Retinal pigment epithelial cell (primary cell): ENCODE results near the gene GMDS.

Source experiments
- DNase-seq: peaks from one replicate; pipeline ENCODE4 v3.0.0-alpha.2; 2010; ENCODE audit warnings: low read depth
- H3K4me3 ChIP-seq: 2 replicates; pipeline ENCODE4 v1.5.1; 2011; ENCODE audit warnings: mild to moderate bottlenecking, low read length, control low read depth, moderate library complexity
- TF ChIP-seq, protein P1 (sequence below): conservative IDR thresholded peaks from 2 replicates; pipeline ENCODE4 v1.5.1; 2011; ENCODE audit warnings: low read depth, low read length, control low read depth, inconsistent platforms

GMDS gene

DNA sequence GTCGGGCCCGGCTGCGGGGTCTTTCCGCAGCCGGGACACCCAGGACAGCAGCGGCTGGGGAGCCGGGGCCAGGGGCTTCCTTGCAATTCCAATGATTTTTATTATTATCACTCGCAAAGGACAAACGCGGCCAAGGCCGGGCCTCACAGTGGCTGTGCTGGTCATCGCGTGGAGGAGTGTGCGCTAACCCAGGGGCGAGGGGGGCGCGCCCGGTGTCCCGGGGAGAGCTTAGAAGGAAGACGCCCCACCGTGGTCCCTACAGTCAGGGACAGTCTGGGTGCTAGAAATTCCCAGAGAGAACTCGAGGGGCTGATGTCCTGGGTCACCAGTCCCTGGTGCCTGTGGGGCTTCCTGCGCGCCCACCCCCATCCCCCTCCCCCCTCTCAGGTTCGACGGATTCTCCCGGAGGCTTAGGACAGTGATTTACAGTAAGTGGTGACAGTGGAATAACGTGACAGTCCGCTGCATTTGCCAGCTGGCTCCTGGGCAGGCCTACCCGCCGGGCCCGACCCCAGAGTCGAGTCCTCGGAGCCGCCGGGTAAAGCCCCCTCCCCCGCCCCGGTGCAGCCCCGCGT, 626.2 kb downstream of the GMDS start:
- TF ChIP-seq, protein P1, sequence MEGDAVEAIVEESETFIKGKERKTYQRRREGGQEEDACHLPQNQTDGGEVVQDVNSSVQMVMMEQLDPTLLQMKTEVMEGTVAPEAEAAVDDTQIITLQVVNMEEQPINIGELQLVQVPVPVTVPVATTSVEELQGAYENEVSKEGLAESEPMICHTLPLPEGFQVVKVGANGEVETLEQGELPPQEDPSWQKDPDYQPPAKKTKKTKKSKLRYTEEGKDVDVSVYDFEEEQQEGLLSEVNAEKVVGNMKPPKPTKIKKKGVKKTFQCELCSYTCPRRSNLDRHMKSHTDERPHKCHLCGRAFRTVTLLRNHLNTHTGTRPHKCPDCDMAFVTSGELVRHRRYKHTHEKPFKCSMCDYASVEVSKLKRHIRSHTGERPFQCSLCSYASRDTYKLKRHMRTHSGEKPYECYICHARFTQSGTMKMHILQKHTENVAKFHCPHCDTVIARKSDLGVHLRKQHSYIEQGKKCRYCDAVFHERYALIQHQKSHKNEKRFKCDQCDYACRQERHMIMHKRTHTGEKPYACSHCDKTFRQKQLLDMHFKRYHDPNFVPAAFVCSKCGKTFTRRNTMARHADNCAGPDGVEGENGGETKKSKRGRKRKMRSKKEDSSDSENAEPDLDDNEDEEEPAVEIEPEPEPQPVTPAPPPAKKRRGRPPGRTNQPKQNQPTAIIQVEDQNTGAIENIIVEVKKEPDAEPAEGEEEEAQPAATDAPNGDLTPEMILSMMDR, result no peak
- H3K4me3 ChIP-seq, result no peak overlapping the region
- no peak for DNase-seq

DNA sequence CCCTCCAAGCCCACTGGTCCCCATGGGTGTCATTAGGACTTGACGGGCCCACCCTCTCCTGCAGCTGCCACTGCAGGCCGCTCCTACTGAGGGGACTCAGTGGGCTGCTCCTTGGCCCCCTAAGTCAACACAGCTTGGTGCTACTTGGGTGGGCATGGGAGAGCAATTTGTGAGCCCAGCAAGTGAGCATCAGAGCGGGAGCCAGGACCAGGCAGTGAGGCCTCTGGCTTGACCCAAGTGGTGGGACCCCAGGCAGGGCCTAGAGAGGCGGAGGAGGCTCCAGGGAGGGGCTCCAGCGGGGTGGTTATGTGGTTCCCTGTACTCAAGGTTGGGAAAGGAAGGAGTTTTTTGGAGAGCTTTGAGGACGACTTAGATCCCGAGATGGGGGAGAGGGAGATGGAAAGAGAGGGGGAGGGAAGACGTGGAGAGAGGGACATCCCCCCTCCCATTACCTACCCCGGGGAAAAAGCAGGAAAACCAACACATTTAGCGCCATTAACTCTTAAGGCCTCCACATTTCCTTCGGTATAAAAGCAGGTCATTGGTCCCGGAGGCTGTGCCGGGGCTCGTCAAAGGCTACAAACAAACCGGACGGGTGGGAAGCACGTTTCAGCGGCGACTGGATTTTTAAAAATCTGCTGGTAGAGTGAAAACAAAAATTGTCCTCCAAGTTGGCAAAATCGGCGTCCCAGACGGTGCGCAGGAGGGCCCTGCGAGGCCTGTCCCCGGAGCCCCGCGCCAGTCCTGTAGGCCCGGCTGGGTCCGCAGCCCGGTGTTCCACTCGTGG, 626.9 kb downstream of the GMDS start:
- TF ChIP-seq, protein P1, result no peak
- no peak overlapping the region for H3K4me3 ChIP-seq
- DNase-seq, result no peak

DNA sequence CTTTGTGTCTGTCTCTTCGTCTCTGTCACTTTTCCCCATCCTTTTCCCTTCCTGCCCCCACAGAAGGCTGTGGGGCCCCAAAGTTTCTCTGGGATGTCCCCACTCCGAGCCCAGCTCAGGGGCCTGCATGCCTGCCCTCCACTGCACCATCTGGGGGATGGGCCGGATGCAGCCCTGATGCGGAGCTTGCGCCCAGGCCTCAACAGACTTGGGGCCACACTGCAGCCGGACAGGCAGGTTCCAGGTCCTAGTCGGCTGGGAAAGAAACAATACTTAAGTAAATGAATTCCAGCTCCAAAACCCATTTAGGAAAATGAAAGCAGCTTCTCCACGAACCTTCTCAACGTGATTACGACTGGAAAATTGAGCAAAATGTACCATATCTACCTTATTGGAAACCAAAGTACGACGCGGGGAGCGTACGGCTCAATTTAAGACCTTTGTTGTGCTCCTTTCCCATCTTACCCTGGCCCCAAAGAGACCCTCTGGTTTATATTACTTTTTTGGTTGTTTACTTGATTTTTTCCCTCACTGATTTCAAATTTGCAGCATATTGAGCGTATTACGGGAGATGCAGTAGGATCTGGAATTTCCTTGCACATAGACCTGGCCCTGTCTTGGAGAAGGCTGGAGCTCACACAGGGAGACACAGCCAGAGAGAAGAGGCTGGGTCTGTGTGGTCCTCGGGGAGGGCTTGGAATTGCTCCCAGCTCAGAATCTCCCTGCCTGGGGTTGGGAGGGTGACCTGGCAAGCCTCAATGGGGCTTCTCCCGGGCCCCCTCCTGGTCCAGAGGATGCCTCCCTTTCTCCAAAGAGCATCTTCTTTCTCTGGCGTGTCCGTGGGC, 627.7 kb downstream of the GMDS start:
- TF ChIP-seq, protein P1, result no peak
- no peak overlapping the region for H3K4me3 ChIP-seq
- no peak for DNase-seq

DNA sequence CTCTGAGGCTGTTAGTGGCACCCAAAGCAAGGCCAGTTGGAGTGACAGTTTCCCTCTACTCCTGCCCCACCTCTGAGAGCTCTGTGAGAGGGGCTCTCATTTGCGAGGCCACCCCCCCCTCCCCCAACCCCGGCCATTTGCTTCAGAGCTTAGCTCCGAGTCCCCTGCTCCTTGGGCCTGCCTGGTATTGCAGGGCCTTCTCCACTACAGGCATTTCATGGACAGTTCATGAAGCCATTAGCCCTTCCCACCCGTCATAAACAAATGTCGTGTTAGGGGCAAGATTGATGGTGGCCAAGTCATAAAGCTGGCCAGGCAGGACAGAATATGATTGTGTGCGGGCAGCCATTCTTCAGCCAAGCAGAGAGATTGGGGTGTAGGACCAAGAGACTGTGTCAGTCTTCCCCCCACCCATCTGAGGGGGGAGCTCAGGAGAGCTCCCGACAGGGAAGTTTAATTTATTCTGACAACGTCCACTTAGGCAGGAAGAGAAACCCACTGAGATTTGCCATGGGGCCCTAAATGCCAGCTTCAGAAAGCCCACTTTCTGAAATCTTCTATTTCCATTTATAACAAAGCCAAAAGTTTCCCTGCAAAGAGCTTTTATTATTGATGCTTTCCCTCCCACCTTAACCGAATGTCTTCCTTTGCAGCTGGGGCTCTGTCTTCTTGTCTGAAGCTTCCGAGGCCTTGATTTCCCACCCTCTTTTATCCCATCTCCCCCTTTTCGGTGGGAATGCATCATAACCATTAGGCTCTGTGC, 628.5 kb downstream of the GMDS start:
- DNase-seq, result no peak
- TF ChIP-seq, protein P1, result no peak
- H3K4me3 ChIP-seq, result no peak overlapping the region

DNA sequence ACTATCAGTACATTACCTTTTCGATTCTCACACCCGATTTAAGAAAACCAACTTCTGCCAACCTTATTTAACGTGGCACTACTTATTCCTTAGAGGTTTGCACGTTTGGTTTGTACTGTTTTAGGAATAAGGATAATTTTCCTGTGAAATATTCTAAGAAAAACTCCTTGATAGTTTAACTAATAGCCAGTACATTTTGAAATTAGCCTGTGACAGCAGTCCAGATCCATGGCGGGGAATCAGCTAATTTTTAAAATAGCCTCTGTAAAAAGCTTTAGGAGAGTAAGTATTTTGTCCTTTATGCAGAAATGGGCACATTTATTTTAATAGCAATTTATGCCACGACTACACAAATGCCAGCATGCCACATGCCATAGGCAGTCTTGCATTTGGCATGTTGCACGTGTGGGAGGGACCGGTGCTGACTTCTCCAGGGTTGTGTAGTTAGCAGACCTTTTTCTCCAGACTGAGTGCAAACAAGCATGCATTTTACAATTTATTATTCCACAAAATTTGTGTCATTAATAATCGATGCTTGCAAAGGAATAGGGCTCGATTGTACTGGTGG, 629.5 kb downstream of the GMDS start:
- TF ChIP-seq, protein P1, result no peak
- no peak overlapping the region for H3K4me3 ChIP-seq
- no peak for DNase-seq

DNA sequence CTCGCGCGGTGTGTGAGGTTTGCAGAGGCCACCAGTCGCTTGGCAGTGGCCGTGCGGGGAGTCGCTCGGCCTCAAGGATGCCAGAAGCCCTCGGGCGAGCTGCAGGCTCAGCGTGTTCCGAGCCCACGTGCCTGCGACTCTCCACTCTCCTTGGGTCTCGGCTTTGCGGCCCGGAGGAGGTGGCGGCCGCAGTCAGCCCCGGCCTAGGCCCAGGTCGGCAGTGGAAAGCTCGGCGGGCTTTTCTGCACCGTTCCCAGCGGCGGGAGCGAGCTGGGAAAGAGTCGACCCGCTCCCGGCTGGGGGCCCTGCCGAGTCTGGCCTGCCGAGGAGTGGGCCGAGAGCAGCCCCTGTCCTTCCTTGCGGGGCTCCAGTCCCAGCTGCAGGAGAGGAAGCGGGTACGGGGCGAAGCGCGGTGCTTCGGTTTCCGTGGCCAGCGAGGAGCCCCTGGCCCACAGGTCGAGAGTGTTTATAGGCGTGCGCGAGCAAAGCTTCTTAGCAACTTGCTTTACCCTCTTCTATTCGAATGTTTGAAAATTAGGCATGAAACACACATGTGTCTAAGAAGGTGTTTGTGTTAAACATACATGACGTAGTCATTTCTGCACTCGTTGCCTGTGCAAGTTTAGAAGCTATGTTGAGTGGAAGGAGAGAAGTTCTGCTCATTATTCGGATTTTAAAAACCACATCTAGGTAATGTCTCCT, 630.1 kb downstream of the GMDS start:
- no peak overlapping the region for H3K4me3 ChIP-seq
- TF ChIP-seq, protein P1, result no peak
- DNase-seq, result no peak
